ENCODE measurements around the gene FLNB. TPM values are rescaled to one million over a fixed set of nuclear protein-coding genes. Genes with fewer than 3 reads are reported as not detected.

Gene FLNB
- total and polyA plus RNA-seq, 2 of the 13 experiments (the other 11 are each of a cell fraction or from before 2014, with no cell fraction given), result 106 to 130 TPM

GRCh38 chr3:58063022-58063815 is 55.0 kb downstream of the FLNB start:
- H3K9me3 ChIP-seq (ENCODE audit: low read length), result no peaks in the 10 kb centered on the region
- no peak for ATAC-seq
- FAIRE-seq, result no peak
- no peak overlapping the region for H3K4me3 ChIP-seq (replicated peaks in 1 of 3; ENCODE audit: insufficient read depth in 1 of 3, low read depth in 2 of 3, low read length in 3 of 3)
- intact Hi-C loops (cut with micrococcal nuclease; ENCODE audit: unreplicated experiment), result no loop called here
- DNase-seq (ENCODE audit: low spot score), result no peak
- H2AFZ ChIP-seq (ENCODE audit: low read length), result no peak overlapping the region
- 97% methylated on average over 8 of the region's 12 CpGs for WGBS (ENCODE audit: low lambda C conversion rate)
- POLR2A ChIA-PET, result interaction anchor here (1.0 to 1.5 kb wide), 3 partner anchors 14 to 40 kb away, joined by 3 read pairs; no protein-coding TSS in a partner anchor
- no peaks in the 10 kb centered on the region; a peak in 1 of 5 replicates for H3K27me3 ChIP-seq (ENCODE audit: control insufficient read depth in 1 of 2, insufficient read depth in 2 of 2, low read length in 2 of 2)
- CTCF ChIA-PET (ENCODE audit: low intra/inter-chr PET ratio, low total read pairs), result interaction anchor here (1.2 kb wide), 1 partner anchor 21 kb away, joined by 3 read pairs; no protein-coding TSS in a partner anchor
- peaks cover 89% of the 10 kb centered on the region for H3K79me2 ChIP-seq (ENCODE audit: insufficient read depth, low read length)
- no peak overlapping the region for H3K9ac ChIP-seq (ENCODE audit: insufficient read depth, low read depth, low read length)
- BruUV-seq (replicated peaks), result no TSS peak
- peak overlapping the region; percentile 12 for H3K27ac ChIP-seq (ENCODE audit: extremely low read length, insufficient read depth, low read length)
- H3K36me3 ChIP-seq (replicated peaks in 1 of 2; ENCODE audit: control insufficient read depth in 1 of 2, insufficient read depth in 2 of 2, low read length in 2 of 2), result peaks cover 2 to 6% of the 10 kb centered on the region in 2 experiments; a peak in 1 of 5 replicates
- no peak overlapping the region for H3K4me2 ChIP-seq (ENCODE audit: low read depth, low read length)
- H3K4me1 ChIP-seq (ENCODE audit: insufficient read depth, low read length), result peaks cover 96% of the 10 kb centered on the region
- in situ Hi-C loops (cut with HindIII; ENCODE audit: extremely low pct_ligation_motif_present, low pct_unique_long_range_greater_than_20kb), result no loop called here
- H4K20me1 ChIP-seq (ENCODE audit: insufficient read depth, low read length), result peaks cover 28% of the 10 kb centered on the region; the same call in 1 of the 2 replicates
- peak; percentile 74 for TF ChIP-seq RBM22 (optimal IDR thresholded peaks at IDR 0.05; ENCODE audit: low read length)
- no peak for TF ChIP-seq MAFK (conservative IDR thresholded peaks at IDR 0.05 in 1 of 2, IDR thresholded peaks at IDR 0.05 in 1 of 2; ENCODE audit: low read length in 2 of 2)
- TF ChIP-seq ZNF687 (CRISPR knock-in tag; IDR thresholded peaks at IDR 0.05), result 0 out of 2 replicates have a peak, but pooled peaks have one; percentile 17
